SW480 (cell line): Measurements from ENCODE around the gene MZB1.
A peak's percentile ranks its signal among the peaks of the same experiment; 100 is the strongest.
"Not testable (repeated sequence)": the region's sequence is repeated elsewhere in the genome, so short reads cannot be mapped to it uniquely, and the experiment has no call there.

Experiments
- DNase-seq: peaks from one replicate; pipeline ENCODE4 v3.0.0-alpha.2; 2016; ENCODE audit warnings: low spot score

The MZB1 gene

GRCh38 chr5:139374909-139375308, 14.8 kb downstream of the MZB1 start:
- no peak for DNase-seq

GRCh38 chr5:139371482-139372435, 18.0 kb downstream of the MZB1 start:
- no peak for DNase-seq

- no peak for DNase-seq
These were observed 20.5 kb downstream of the MZB1 start for GRCh38 chr5:139369181-139369580.

GRCh38 chr5:139368613-139369012, 21.1 kb downstream of the MZB1 start:
- DNase-seq: no peak

GRCh38 chr5:139364466-139364865, 25.2 kb downstream of the MZB1 start:
- DNase-seq: no peak

- DNase-seq: no peak
These were observed 25.8 kb downstream of the MZB1 start for GRCh38 chr5:139363937-139364336.

- no peak for DNase-seq
These were observed 27.8 kb downstream of the MZB1 start for GRCh38 chr5:139361835-139362429.

- DNase-seq: no peak
These were observed 29.3 kb downstream of the MZB1 start for GRCh38 chr5:139360384-139360783.

GRCh38 chr5:139358064-139358463, 31.6 kb downstream of the MZB1 start:
- DNase-seq: no peak

GRCh38 chr5:139355900-139356299, 33.8 kb downstream of the MZB1 start:
- not testable (repeated sequence) for DNase-seq

- no peak for DNase-seq
These were observed 35.5 kb downstream of the MZB1 start for GRCh38 chr5:139354186-139354585.

GRCh38 chr5:139347863-139348262, 41.9 kb downstream of the MZB1 start:
- DNase-seq: not testable (repeated sequence)

GRCh38 chr5:139345442-139345841, 44.3 kb downstream of the MZB1 start:
- not testable (repeated sequence) for DNase-seq

- no peak for DNase-seq
These were observed 45.5 kb downstream of the MZB1 start for GRCh38 chr5:139344177-139344576.

GRCh38 chr5:139343476-139343875, 46.2 kb downstream of the MZB1 start:
- no peak for DNase-seq

GRCh38 chr5:139342423-139342723, 47.3 kb downstream of the MZB1 start:
- no peak for DNase-seq

- peak; percentile 99 for DNase-seq
These were observed 47.9 kb downstream of the MZB1 start, which contains the start of gene PAIP2 for GRCh38 chr5:139341689-139342422. PAIP2 (plus strand) TSS chr5:139341854; CDS start chr5:139363785, 21,931 bp downstream.

- DNase-seq: no peak
These were observed 48.5 kb downstream of the MZB1 start for GRCh38 chr5:139341187-139341688.

- no peak for DNase-seq
These were observed 49.7 kb downstream of the MZB1 start for GRCh38 chr5:139340051-139340450.
